Gastroesophageal sphincter (tissue), 4 donors: ENCODE results near the gene SLC25A15. TPM values are rescaled to one million over a fixed set of nuclear protein-coding genes. Genes with fewer than 3 reads are reported as not detected.
"Not testable (repeated sequence)": the region's sequence is repeated elsewhere in the genome, so short reads cannot be mapped to it uniquely, and the experiment has no call there.

Source experiments
- ATAC-seq: fragments of 150-250 bp; one replicate; pipeline ENCODE4 v1.9.1; 2016; ENCODE audit warnings: mild to moderate bottlenecking, moderate library complexity
- H3K27ac ChIP-seq, 4 donors: fragments of 200-600 bp; sonication (generic) in 3 of 4; 1 replicate in 3 of 4; 2 replicates in 1 of 4; pipeline ENCODE4 v1.5.1; 2016 to 2019
- H3K27me3 ChIP-seq: fragments of 200-600 bp; sonication (generic); one replicate; pipeline ENCODE4 v1.5.1; 2019
- H3K36me3 ChIP-seq, 2 donors: fragments of 200-600 bp; sonication (generic); one replicate each; pipeline ENCODE4 v1.5.1; 2019; ENCODE audit warnings: control low read depth in 1 of 2
- H3K4me1 ChIP-seq, 3 donors: fragments of 200-600 bp; sonication (generic); 1 replicate in 2 of 3; 2 replicates in 1 of 3; pipeline ENCODE4 v1.5.1; 2016 to 2019; ENCODE audit warnings: control low read depth in 2 of 3
- H3K4me3 ChIP-seq, 2 donors: fragments of 200-600 bp; sonication (generic); one replicate each; pipeline ENCODE4 v1.5.1; 2019; ENCODE audit warnings: mild to moderate bottlenecking in 1 of 2, moderate library complexity in 1 of 2
- H3K9me3 ChIP-seq, 3 donors: fragments of 200-600 bp; sonication (generic); one replicate each; pipeline ENCODE4 v1.5.1; 2017 to 2019; ENCODE audit warnings: control low read depth in 2 of 3
- CTCF ChIP-seq, 4 experiments: fragments of 200-600 bp in 2 of 4; fragments of 450-650 bp in 2 of 4; sonication (generic) in 1 of 4; IDR thresholded peaks; one replicate each; pipeline ENCODE4 v1.5.1; 2017 to 2019; ENCODE audit warnings: antibody characterized with exemption in 4 of 4, mild to moderate bottlenecking in 2 of 4, moderate library complexity in 2 of 4
- EP300 ChIP-seq: sonication (generic); formaldehyde crosslinking; IDR thresholded peaks from one replicate; pipeline ENCODE4 v1.6.1; 2017; ENCODE audit warnings: antibody characterized with exemption, mild to moderate bottlenecking
- POLR2A ChIP-seq, 2 donors: fragments of 450-650 bp; IDR thresholded peaks; one replicate each; pipeline ENCODE4 v1.6.1; 2017; ENCODE audit warnings: antibody characterized with exemption in 2 of 2, mild to moderate bottlenecking in 2 of 2, moderate library complexity in 1 of 2
- POLR2AphosphoS5 ChIP-seq: sonication (generic); formaldehyde crosslinking; IDR thresholded peaks from one replicate; pipeline ENCODE4 v1.6.1; 2017; ENCODE audit warnings: antibody characterized with exemption
- WGBS, 2 donors: methylation state at CpG; one replicate each; pipeline ENCODE4 v1.1.5; 2018; ENCODE audit warnings: low coverage in 1 of 2; 5-methylcytosine and 5-hydroxymethylcytosine counted together
- total RNA-seq, 4 donors: library from RNA; depleted of rRNA; stranded (reverse); fragments of >200 nt; gene quantifications; one replicate each; pipeline ENCODE4 v1.1.0, GENCODE V29; 2016

The SLC25A15 gene
- total RNA-seq, 4 donors from 2014 or later = 1.8 to 14.4 (median 3.0) TPM

GRCh38 chr13:40779796-40780285, 9.6 kb upstream of the SLC25A15 start:
- no peak for ATAC-seq
- H3K27me3 ChIP-seq = no peaks in the 10 kb centered on the region
- 80 to 89% methylated on average over 5 of the region's 5 CpGs for WGBS, 2 donors
- no peak overlapping the region for H3K4me3 ChIP-seq
- H3K36me3 ChIP-seq = no peaks in the 10 kb centered on the region
- no peaks in the 10 kb centered on the region for H3K9me3 ChIP-seq
- no peak overlapping the region for H3K27ac ChIP-seq
- TF ChIP-seq POLR2AphosphoS5 = no peak
- TF ChIP-seq POLR2A (IDR thresholded peaks at IDR 0.05) = no peak
- TF ChIP-seq CTCF (IDR thresholded peaks at IDR 0.05) = no peak
- TF ChIP-seq EP300 = no peak
- peaks cover 0 to 11% (median 0%) of the 10 kb centered on the region in 3 donors for H3K4me1 ChIP-seq

GRCh38 chr13:40780822-40781401, 8.5 kb upstream of the SLC25A15 start:
- Histone ChIP-seq H3K27me3 (no peaks in the 10 kb centered on the region), H3K4me1 (peaks cover 0 to 11% (median 0%) of the 10 kb centered on the region in 3 donors), H3K27ac (no peak overlapping the region), H3K4me3 (no peak overlapping the region), H3K9me3 (no peaks in the 10 kb centered on the region), H3K36me3 (no peaks in the 10 kb centered on the region)
- no peak for ATAC-seq
- whole genome bisulfite sequencing, 2 donors = 51% methylated on average over 5 of the region's 14 CpGs; no CpG with 5 or more reads in 1 of the 2 donors
- TF ChIP-seq CTCF (IDR thresholded peaks at IDR 0.05) (no peak), POLR2AphosphoS5 (no peak), POLR2A (IDR thresholded peaks at IDR 0.05) (no peak), EP300 (no peak)

- H3K9me3 ChIP-seq = no peaks in the 10 kb centered on the region
- TF ChIP-seq EP300 (no peak), POLR2A (IDR thresholded peaks at IDR 0.05) (no peak), POLR2AphosphoS5 (no peak), CTCF (IDR thresholded peaks at IDR 0.05) (no peak)
- H3K4me3 ChIP-seq = no peak overlapping the region
- WGBS, 2 donors = 88 to 96% methylated on average over 4 to 10 of the region's 11 CpGs
- H3K27me3 ChIP-seq = no peaks in the 10 kb centered on the region
- no peaks in the 10 kb centered on the region for H3K36me3 ChIP-seq
- H3K4me1 ChIP-seq = peaks cover 0 to 11% (median 0%) of the 10 kb centered on the region in 3 donors
- no peak overlapping the region for H3K27ac ChIP-seq
- no peak for ATAC-seq
These were observed 7.7 kb upstream of the SLC25A15 start for GRCh38 chr13:40781717-40782116.

- not testable (repeated sequence) for H3K27ac ChIP-seq, H3K9me3 ChIP-seq, H3K27me3 ChIP-seq, ATAC-seq, H3K36me3 ChIP-seq, H3K4me3 ChIP-seq, H3K4me1 ChIP-seq
- 100% methylated on average over 1 of the region's 1 CpG for WGBS, 2 donors
These were observed 6.4 kb upstream of the SLC25A15 start for GRCh38 chr13:40782971-40783370.

- 77% methylated on average over 4 of the region's 4 CpGs for WGBS, 2 donors
- no peak overlapping the region for H3K27ac ChIP-seq
- ATAC-seq = no peak
- H3K4me1 ChIP-seq = peaks cover 0 to 6% (median 3%) of the 10 kb centered on the region in 3 donors
- TF ChIP-seq POLR2AphosphoS5 = no peak
- TF ChIP-seq POLR2A (IDR thresholded peaks at IDR 0.05) = no peak
- TF ChIP-seq EP300 = no peak
- TF ChIP-seq CTCF (IDR thresholded peaks at IDR 0.05) = no peak
- H3K9me3 ChIP-seq = no peaks in the 10 kb centered on the region
- no peaks in the 10 kb centered on the region for H3K36me3 ChIP-seq
- no peak overlapping the region for H3K4me3 ChIP-seq
- H3K27me3 ChIP-seq = no peaks in the 10 kb centered on the region
These were observed 4.9 kb upstream of the SLC25A15 start for GRCh38 chr13:40784540-40784939.
